GM20000 (cell line): Measurements from ENCODE around the gene TSNAXIP1.

Experiments
- DNase-seq: peaks from one replicate; pipeline ENCODE4 v3.0.0; 2012; ENCODE audit warnings: low spot score
- TF ChIP-seq, protein P1 (sequence below): IDR thresholded peaks from 2 replicates; pipeline ENCODE4 v1.5.1; 2012; ENCODE audit warnings: mild to moderate bottlenecking, control low read depth; ENCODE audit errors: extremely low read depth, missing control alignments

TSNAXIP1 gene

DNA sequence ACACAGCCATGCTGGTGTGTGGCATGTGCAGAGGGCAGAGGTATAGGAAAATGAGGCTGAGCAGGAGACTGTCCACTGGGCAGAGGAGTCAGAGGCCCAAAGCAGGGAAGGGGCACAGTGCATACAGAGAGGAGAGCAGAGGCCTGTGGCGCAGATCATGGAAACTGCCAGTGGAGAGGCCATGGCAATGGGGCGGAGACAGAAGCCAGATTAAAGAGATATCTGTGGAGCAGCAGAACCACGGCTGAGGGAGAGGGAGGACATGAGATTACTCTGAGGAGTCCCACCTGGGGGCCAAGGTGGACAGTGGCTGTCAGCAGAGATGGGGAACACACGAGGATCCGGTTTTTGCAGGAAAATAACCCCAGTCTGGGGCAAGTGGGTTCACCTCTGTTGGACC is 43.6 kb upstream of the TSNAXIP1 start:
- TF ChIP-seq, protein P1, sequence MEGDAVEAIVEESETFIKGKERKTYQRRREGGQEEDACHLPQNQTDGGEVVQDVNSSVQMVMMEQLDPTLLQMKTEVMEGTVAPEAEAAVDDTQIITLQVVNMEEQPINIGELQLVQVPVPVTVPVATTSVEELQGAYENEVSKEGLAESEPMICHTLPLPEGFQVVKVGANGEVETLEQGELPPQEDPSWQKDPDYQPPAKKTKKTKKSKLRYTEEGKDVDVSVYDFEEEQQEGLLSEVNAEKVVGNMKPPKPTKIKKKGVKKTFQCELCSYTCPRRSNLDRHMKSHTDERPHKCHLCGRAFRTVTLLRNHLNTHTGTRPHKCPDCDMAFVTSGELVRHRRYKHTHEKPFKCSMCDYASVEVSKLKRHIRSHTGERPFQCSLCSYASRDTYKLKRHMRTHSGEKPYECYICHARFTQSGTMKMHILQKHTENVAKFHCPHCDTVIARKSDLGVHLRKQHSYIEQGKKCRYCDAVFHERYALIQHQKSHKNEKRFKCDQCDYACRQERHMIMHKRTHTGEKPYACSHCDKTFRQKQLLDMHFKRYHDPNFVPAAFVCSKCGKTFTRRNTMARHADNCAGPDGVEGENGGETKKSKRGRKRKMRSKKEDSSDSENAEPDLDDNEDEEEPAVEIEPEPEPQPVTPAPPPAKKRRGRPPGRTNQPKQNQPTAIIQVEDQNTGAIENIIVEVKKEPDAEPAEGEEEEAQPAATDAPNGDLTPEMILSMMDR, result no peak
- DNase-seq, result no peak

DNA sequence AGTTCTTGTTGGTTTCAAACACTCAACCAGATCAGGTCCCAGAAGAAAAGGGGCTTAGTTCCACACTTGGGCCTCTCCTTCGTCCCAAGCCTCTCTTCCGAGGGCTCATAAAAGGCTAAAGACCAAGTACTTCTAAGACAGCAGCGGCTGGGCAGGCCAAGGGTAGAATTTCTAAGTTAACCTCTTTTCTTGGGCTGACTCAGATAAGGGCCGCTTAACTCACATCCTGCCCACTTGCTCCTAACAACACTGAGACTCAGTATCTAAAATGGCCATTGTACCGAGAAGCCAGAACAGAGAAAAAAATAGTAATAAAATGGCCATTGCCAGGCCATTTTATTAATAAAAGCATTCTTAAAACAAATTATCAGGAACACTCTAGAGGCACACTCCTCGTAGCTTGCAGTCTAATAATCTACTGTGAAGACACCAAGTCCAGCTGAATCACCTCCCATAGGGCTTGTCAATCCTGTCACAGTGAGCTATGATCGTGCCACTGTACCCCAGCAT is 42.5 kb upstream of the TSNAXIP1 start:
- no peak for DNase-seq
- TF ChIP-seq, protein P1, result no peak

DNA sequence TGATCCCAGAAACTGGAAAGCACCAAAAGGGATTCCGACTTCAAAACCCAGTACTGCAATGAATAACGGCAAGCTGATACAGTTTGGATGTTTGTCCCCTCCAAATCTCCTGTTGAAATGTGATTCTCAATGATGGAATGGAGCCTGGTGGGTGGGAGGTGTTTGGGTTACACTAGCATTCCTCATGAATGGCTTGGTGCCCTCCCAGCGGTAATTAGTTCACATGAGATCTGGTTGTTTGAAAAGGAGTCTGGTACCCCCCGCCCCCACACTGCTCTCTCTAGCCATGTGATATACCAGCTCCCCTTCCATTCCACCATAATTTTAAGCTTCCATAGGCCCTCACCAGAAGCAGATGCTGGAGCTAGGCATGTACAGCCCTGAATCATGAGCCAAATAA is 40.4 kb upstream of the TSNAXIP1 start:
- no peak for DNase-seq
- TF ChIP-seq, protein P1, result no peak

DNA sequence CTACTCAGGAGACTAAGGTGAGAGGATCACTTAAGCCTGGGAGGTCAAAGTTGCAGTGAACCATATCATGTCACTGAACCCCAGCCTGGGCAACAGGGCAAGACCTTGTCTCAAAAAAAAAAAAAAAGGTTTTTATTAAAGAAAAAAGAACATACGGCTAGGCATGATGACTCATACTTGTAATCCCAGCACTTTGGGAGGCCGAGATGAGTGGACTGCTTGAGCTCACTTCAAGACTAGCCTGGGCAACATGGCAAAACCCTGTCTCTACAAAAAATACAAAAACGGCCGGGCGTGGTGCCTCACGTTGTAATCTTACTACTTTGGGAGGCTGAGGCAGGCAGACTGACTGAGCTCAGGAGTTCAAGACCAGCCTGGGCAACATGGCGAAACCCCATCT is 38.7 kb upstream of the TSNAXIP1 start:
- DNase-seq, result no peak
- TF ChIP-seq, protein P1, result no peak

DNA sequence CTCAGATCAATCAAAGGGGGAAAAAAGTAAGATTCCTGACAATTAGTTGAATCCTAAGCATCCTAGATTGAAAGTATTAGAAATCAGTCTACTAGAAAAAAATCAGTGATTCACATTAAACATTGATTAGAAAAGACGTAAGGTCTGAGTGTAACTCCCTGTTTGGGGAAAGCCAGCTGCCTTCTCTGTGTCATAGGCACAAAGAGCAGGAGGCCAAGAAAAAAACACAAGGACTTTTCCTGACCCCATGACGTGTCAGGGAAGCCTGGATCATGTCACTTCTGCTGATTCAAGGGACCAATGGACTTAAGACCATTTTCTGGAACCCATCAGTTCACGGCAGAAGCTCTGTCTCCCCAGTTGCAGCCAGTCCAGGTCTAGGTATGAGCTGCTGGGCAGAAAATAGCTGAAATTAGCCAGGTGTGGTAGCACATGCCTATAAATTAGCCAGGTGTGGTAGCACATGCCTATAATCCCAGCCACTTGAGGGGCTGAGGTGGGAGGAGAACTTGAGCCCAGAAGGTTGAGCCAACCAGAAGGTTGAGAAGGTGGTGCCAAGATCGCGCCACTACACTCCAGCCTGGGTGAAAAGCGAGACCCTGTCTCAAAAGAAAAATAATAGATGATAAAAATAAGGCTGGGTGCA is 36.2 kb upstream of the TSNAXIP1 start:
- TF ChIP-seq, protein P1, result no peak
- DNase-seq, result no peak

DNA sequence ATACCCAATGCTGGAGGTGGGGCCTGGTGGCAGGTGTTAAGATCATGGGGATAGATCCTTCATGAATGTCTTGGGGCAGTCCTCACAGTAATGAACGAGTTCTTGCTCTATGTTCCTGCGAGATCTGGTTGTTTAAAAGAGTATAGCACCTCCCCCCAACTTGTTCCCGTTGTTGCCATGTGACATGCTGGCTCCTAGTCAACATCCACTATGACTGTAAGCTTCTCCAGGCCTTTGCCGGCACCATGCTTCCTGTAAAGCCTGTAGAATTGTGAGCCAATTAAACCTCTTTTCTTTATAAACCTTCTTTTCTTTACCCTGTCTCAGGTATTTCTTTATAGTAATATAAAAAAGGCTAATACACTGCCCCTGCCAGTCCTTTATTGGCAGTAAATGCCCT is 33.6 kb upstream of the TSNAXIP1 start:
- DNase-seq, result no peak
- TF ChIP-seq, protein P1, result no peak

DNA sequence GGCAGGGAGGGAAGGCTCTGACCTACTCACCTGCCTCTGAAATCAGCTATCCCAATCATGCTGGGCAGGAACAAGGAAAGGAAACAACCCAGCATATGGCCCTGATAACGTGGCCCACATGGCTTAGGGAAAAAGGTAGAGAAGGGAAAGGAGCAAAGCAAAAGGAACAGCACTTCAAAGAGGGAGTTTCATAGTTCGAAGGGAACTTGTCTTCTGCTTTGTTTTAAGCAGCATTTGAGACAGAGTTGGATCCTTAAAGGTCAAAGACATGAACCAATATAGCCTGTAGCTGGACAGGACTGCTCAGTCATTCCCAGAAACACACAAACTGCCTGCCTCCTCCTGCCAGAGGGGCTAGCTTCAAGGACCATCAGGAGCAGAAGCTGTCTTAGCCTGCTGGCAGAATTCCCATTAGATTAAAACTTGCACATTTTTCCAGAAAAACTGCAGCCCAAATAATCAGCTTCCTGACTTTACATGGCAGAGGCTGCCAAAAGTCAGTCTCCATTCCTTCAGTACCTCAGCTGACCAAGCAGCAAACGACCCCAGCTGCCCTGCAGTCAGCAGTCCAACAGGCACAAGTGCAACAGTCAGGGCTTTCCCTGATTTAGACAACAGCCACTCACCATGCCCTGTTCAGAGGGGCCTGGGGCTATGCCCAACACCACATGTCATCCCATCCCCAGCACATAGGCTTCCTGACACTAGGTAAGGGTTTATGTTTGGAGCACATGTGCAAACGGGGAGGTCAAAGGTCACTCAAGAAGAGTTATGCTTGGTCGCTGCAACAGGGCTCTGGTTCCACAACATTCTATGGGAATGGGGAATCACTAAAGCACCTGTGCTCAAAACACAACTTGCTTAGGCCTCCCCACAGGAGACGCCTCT is 32.9 kb upstream of the TSNAXIP1 start:
- DNase-seq, result no peak
- TF ChIP-seq, protein P1, result no peak
